G401 (cell line): Measurements from ENCODE around the gene POU3F3. TPM values are rescaled to one million over a fixed set of nuclear protein-coding genes. Genes with fewer than 3 reads are reported as not detected.

Experiments used
- DNase-seq: peaks from one replicate; pipeline ENCODE4 v3.0.0-alpha.2; 2015; ENCODE audit warnings: low spot score
- in situ Hi-C: cut with HindIII; loops from 2 replicates; pipeline ENCODE4 v1.10.0; 2016; ENCODE audit warnings: low sequenced_read_pairs, mixed read lengths
- total RNA-seq: library from RNA; depleted of rRNA; stranded (reverse); fragments of >200 nt; shearing (Covaris generic); gene quantifications from 2 replicates; pipeline ENCODE4 v1.2.3, GENCODE V29; 2014

The POU3F3 gene
- total RNA-seq, 1 experiment from 2014 or later = not detected

- peak; percentile 27 for DNase-seq
- in situ Hi-C loops = no loop called here
These were observed 4.4 kb downstream of the POU3F3 start for GRCh38 chr2:104858006-104858978.

GRCh38 chr2:104859291-104859765 is 5.4 kb downstream of the POU3F3 start:
- in situ Hi-C loops = no loop called here
- peak; percentile 17 for DNase-seq

DNA sequence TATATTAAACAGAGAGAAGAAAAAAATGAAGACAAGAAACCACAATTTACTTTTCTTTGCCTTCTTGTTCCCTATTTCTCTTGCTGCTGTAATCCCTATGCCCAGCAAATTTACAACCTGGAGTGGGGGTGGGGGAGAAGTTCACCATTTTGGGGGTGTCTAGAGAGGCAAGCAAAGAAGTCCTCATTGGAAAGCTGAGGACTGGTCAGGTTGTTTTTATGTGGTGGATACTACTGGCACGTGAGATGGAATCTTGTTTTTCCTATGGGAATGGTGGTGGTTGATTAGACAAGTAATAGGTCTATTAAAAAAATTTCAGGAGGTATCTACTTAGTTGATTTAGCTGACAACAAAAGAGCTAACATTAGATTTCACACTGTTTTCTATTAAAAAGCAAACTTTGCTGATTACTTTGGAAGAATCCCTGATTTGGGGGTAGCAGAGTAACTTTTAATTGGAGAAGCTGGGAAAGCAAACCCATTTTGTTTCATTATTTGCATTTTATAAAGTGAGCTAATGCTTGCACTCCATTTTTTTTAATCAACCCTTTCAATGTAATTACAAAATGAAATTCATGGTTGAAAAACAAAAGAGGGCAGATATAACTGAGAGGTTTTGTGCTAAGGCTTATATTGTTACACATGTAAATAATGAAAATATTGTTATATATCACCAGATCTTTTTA is 6.0 kb downstream of the POU3F3 start:
- in situ Hi-C loops = no loop called here

GRCh38 chr2:104860451-104860790 is 6.5 kb downstream of the POU3F3 start:
- in situ Hi-C loops = no loop called here
- DNase-seq = peak; percentile 15

More for the DNA sequence above, 6.0 kb downstream of the POU3F3 start:
- DNase-seq = peak; percentile 17

DNA sequence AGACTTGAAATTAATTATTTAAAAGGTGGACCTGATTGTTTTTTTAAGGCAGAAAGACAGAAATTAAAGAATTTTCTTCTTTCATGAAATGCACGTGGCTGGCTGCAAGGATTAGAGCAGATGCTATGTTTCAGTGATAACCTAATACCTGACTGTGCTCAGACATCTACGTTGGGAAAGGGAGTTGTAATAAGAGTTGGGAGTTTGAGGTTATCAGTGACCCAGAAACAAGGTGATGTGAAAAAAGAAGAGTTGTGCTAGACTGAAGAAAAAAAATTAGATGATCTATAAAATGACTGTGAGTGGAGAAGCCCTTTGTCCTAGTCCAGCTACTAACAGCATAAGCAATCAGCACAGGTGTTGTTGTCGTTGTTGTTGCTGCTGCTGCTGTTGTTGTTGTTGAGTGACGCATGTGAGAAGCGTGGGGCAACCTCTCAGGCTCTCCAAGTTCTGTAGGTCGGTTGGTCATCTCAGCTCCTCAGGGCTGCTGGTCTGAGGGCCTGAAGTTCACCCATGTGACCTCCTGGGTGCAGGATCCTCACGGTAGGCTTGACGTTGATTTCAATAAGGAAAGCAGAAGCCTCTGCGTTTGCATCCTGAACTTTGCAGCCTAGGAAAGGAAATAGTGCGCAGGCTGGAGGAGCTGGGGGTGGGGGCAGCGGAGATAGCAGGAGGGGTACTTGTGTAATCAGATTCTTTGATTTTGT is 7.6 kb downstream of the POU3F3 start:
- peak; percentile 11 for DNase-seq
- in situ Hi-C loops = no loop called here

GRCh38 chr2:104862058-104862941 is 8.4 kb downstream of the POU3F3 start:
- DNase-seq = peak; percentile 52
- in situ Hi-C loops = no loop called here

DNA sequence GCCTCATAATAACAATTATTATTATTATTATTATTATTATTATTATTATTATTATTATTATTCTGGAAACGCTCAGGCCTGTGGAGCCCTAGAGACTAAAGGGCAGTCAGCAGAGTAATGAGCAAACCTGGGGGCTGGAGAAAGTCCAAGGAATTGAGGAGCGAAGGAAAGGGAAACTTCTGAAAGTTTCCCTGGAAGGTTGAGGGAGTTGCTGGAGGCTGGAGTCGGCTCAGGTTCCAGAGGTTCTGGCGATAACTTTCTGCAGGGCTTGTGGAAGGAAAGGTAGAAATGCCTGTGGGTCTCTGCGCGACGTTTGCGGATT is 9.2 kb downstream of the POU3F3 start:
- no peak for DNase-seq
- in situ Hi-C loops = no loop called here

DNA sequence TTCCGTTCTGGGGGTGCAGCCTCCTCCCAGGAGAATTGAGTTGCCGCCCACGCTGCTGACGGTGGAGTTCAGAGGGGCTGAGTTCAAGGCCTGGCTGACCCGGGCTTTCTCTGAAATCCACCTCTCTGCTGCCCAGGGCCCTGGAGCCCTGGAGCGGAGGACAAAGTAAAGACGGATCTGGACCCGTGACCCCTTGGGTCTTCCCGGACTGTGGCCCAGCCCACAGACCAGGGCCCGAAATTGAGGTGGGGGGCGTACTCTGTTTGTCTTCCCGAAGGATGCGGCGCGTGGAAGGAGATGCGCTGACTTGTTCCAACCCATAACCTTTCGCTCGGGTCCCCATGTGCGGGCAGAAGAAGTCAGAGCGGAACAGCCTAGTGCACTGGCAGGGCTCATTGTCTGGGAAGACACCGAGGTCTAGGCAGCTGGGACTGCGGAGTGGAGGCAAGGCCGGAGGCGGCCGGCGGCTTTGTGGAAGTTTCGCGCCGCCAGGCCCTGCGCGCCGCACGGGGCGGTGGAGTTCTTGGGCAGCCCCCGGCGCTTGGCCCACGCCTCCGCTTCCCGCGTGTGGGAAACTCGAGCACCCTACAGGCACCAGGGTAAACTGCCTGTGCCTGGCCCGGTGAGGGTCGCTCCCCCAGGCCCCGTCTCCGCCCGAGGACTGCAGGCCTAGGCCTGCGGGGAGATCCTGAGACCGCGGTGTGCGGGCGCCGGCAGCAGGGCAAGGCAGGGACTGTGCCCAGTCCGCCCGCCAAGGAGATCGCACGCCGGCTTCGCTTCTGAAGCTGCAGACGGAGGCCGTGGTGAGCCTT is 9.8 kb downstream of the POU3F3 start:
- in situ Hi-C loops = no loop called here
- peak; percentile 0 for DNase-seq

GRCh38 chr2:104864280-104865095 is 10.6 kb downstream of the POU3F3 start:
- no peak for DNase-seq
- in situ Hi-C loops = no loop called here

GRCh38 chr2:104865096-104865470 is 11.2 kb downstream of the POU3F3 start:
- in situ Hi-C loops = no loop called here
- no peak for DNase-seq

DNA sequence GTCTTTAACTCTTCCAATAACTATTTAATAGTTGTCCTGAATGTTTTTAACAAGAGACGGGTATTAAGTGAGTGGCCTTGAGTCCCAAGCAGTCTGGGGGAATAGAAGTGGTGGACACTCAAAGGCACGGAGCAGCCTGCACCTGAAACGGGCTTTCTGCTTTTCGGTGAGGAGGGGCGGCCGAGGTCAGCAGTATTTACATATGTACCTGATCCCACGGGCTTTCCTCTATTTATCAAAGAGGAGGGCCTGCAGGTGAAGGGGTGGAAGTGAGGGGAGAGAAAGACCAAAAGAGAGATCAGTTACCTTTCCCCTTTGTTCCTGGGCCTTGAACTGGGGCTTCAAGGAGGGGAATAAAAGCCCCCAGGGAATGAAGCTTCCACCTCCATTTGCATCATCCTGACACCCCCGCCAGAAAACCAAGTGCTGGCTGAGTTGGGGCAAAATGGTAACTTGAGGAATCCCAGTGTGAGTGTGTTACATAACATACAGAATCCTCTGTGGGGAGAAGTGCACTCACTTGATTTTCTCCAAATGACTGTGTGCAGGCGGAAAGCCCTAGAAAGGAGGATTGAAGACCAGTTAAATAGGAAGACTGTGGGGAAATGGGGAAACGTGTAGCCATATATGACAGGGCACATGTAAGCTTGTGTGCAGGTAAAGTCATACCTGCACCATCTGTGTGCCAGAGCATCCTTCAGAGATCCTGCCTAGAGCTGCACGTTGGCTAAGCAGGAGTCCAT is 12.4 kb downstream of the POU3F3 start:
- no peak for DNase-seq
- in situ Hi-C loops = no loop called here

- in situ Hi-C loops = no loop called here
- no peak for DNase-seq
These were observed 13.2 kb downstream of the POU3F3 start for GRCh38 chr2:104866883-104867812.

GRCh38 chr2:104867813-104868504 is 14.0 kb downstream of the POU3F3 start:
- DNase-seq = no peak
- in situ Hi-C loops = no loop called here

DNA sequence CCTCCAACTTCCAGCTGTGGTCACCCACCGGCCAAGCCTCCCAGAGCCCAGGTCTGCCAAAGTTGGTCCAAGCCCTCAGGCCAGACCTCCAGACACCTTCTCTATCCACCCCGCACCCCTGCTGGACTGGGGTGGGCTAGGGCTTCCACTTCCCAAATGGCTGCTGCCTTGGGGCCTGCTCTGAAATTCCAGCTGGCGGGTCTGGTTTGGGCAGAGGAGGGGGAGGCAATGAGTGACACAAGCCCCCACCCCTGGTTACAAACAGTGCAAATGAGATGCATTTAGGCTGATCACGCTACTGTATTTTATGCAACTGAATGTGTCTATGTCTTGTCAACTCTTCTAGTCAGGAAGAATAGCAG is 14.6 kb downstream of the POU3F3 start:
- in situ Hi-C loops = no loop called here

More for the DNA sequence above, 14.6 kb downstream of the POU3F3 start:
- no peak for DNase-seq
